ENCODE measurements around the gene LCN15.
"Not testable (repeated sequence)": the region's sequence is repeated elsewhere in the genome, so short reads cannot be mapped to it uniquely, and the experiment has no call there.

LCN15 gene

GRCh38 chr9:136775191-136775590 is 10.9 kb upstream of the LCN15 start:
- no peak for DNase-seq (ENCODE audit: low read depth in 2 of 2)

GRCh38 chr9:136774416-136775045 is 10.2 kb upstream of the LCN15 start:
- DNase-seq (ENCODE audit: low read depth in 2 of 2) = no peak

GRCh38 chr9:136773386-136774044 is 9.2 kb upstream of the LCN15 start:
- peak in 1 of 2 donors; percentile 24 for DNase-seq (ENCODE audit: low read depth in 2 of 2)

GRCh38 chr9:136771907-136772415 is 7.6 kb upstream of the LCN15 start:
- DNase-seq (ENCODE audit: low read depth in 2 of 2) = no peak

- peak; percentile 43 to 58 for DNase-seq (ENCODE audit: low read depth in 2 of 2)
Observed at GRCh38 chr9:136769710-136770191, 5.4 kb upstream of the LCN15 start.

- DNase-seq (ENCODE audit: low read depth in 2 of 2) = peak; percentile 30 to 53
Observed at GRCh38 chr9:136766410-136767120, 2.2 kb upstream of the LCN15 start.

- DNase-seq (ENCODE audit: low read depth in 2 of 2) = not testable (repeated sequence)
Observed at GRCh38 chr9:136765745-136766409, 1.6 kb upstream of the LCN15 start.

GRCh38 chr9:136765041-136765440 is 723 bp upstream of the LCN15 start:
- DNase-seq (ENCODE audit: low read depth in 2 of 2) = no peak

- no peak for DNase-seq (ENCODE audit: low read depth in 2 of 2)
Observed at GRCh38 chr9:136763649-136764035, 676 bp downstream of the LCN15 start.

- peak; percentile 56 to 60 for DNase-seq (ENCODE audit: low read depth in 2 of 2)
Observed at GRCh38 chr9:136762915-136763648, 1.2 kb downstream of the LCN15 start.

GRCh38 chr9:136762221-136762691 is 2.1 kb downstream of the LCN15 start:
- DNase-seq (ENCODE audit: low read depth in 2 of 2) = no peak

- no peak for DNase-seq (ENCODE audit: low read depth in 2 of 2)
Observed at GRCh38 chr9:136761545-136761981, 2.8 kb downstream of the LCN15 start.

- not testable (repeated sequence) for DNase-seq (ENCODE audit: low read depth in 2 of 2)
Observed at GRCh38 chr9:136760834-136761544, 3.3 kb downstream of the LCN15 start.

GRCh38 chr9:136760424-136760823 is 3.9 kb downstream of the LCN15 start:
- DNase-seq (ENCODE audit: low read depth in 2 of 2) = no peak

- no peak for DNase-seq (ENCODE audit: low read depth in 2 of 2)
Observed at GRCh38 chr9:136759436-136760325, 4.6 kb downstream of the LCN15 start.

- no peak for DNase-seq (ENCODE audit: low read depth in 2 of 2)
Observed at GRCh38 chr9:136759001-136759400, 5.3 kb downstream of the LCN15 start.

- no peak for DNase-seq (ENCODE audit: low read depth in 2 of 2)
Observed at GRCh38 chr9:136757751-136758140, 6.6 kb downstream of the LCN15 start.

- no peak for DNase-seq (ENCODE audit: low read depth in 2 of 2)
Observed at GRCh38 chr9:136757328-136757727, 7.0 kb downstream of the LCN15 start.

- DNase-seq (ENCODE audit: low read depth in 2 of 2) = no peak
Observed at GRCh38 chr9:136756836-136757235, 7.5 kb downstream of the LCN15 start.

- no peak for DNase-seq (ENCODE audit: low read depth in 2 of 2)
Observed at GRCh38 chr9:136756134-136756438, 8.2 kb downstream of the LCN15 start.
